ENCODE results near the gene PRKCD.
"Not testable (repeated sequence)": the region's sequence is repeated elsewhere in the genome, so short reads cannot be mapped to it uniquely, and the experiment has no call there.

The PRKCD gene

DNA sequence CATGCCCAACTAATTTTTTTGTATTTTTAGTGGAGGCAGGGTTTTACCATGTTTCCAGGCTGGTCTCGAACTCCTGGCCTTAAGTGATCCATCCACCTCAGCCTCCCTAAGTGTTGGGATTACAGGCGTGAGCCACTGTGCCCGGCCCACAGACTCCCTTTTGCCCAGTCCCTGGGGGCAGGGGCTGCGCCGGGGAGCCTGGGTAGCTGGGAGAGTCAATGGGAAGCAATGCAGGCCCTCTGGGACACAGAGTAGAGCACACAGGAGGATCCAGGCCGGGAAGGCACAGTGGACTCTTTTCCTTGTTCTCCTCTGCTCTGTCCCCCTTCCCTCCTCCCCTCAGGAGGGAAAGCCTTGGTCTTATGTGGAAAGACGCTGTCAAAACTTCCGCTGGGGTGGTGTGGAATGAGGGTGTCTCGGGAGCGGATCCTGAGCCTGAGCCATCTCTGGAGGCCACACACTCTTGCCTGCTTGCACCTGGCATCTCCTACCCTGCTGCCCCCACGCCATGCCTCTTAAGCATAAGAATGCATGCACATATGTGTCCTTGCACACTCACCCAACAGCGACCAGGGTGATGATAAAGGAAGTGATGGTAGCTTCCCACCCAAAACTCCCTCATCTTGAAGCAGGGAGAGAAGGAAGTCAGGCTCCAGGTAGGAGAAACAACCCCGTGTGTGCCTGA lies 11.9 kb upstream of the PRKCD start:
- Histone ChIP-seq H3K4me2 (ENCODE audit: low read length) (no peak overlapping the region), H3K4me3 (ENCODE audit: low read depth, low read length) (no peak overlapping the region), H3K79me1 (ENCODE audit: low read length) (no peaks in the 10 kb centered on the region), H4K8ac (ENCODE audit: low read depth, low read length) (no peak overlapping the region), H2BK12ac (ENCODE audit: low read length) (no peak overlapping the region), H3K18ac (ENCODE audit: low read length) (no peak overlapping the region), H3K23ac (ENCODE audit: low read length) (no peak overlapping the region), H3K4ac (ENCODE audit: low read depth, low read length) (no peak overlapping the region), H2BK5ac (ENCODE audit: low read depth, low read length, poor library complexity) (no peak overlapping the region), H2BK120ac (ENCODE audit: insufficient read depth, low read length, poor library complexity) (no peak overlapping the region), H3K27ac (ENCODE audit: low read depth, low read length) (no peak overlapping the region), H3K4me1 (ENCODE audit: control insufficient read depth in 1 of 2, insufficient read depth in 2 of 2, low read length in 2 of 2) (no peaks in the 10 kb centered on the region), H3K14ac (ENCODE audit: low read length) (no peak overlapping the region), H2AFZ (ENCODE audit: insufficient read depth, low read length, poor library complexity) (no peak overlapping the region), H4K12ac (ENCODE audit: low read depth, low read length) (no peak overlapping the region), H3K36me3 (ENCODE audit: control insufficient read depth in 1 of 2, insufficient read depth in 2 of 2, low read length in 2 of 2) (no peaks in the 10 kb centered on the region), H3K27me3 (ENCODE audit: insufficient read depth, low read length) (no peaks in the 10 kb centered on the region), H3K9ac (ENCODE audit: low read length) (no peak overlapping the region), H3K79me2 (ENCODE audit: control insufficient read depth, insufficient read depth, low read length, poor library complexity) (no peaks in the 10 kb centered on the region), H3K9me3 (ENCODE audit: insufficient read depth, low read depth, low read length) (peaks cover 1% of the 10 kb centered on the region), H4K91ac (ENCODE audit: low read depth, low read length) (no peak overlapping the region), H2AK5ac (ENCODE audit: low read length) (no peak overlapping the region)
- DNase-seq, result no peak
- no CpG with 5 or more reads among the region's 13 CpGs for WGBS (ENCODE audit: extremely low coverage, insufficient coverage, insufficient read length)

DNA sequence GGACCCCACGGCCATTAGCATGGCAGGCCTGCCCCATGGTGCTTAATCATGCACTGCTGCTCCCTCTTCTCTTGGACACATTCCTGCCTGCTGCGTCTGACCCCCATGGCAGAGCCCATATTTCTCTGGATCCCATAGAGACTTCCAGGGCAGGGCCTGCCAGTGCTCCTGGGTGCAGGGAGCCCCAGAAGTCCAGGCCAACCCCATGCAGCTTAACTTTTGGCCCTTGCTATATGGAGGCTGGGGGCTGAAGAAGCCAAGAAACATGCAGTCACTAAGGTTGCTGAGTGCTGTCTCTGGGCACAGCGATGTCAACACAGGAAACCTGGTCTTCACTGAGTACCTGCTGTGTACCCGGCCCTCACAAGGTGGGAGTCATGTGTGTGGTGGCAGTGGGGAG lies 11.3 kb upstream of the PRKCD start:
- Histone ChIP-seq H2BK12ac (ENCODE audit: low read length) (no peak overlapping the region), H2AK5ac (ENCODE audit: low read length) (no peak overlapping the region), H3K27ac (ENCODE audit: low read depth, low read length) (no peak overlapping the region), H3K36me3 (ENCODE audit: control insufficient read depth in 1 of 2, insufficient read depth in 2 of 2, low read length in 2 of 2) (no peaks in the 10 kb centered on the region), H3K9me3 (ENCODE audit: insufficient read depth, low read depth, low read length) (peaks cover 1% of the 10 kb centered on the region), H3K4me3 (ENCODE audit: low read depth, low read length) (no peak overlapping the region), H2AFZ (ENCODE audit: insufficient read depth, low read length, poor library complexity) (no peak overlapping the region), H3K27me3 (ENCODE audit: insufficient read depth, low read length) (no peaks in the 10 kb centered on the region), H3K23ac (ENCODE audit: low read length) (no peak overlapping the region), H4K91ac (ENCODE audit: low read depth, low read length) (no peak overlapping the region), H3K79me2 (ENCODE audit: control insufficient read depth, insufficient read depth, low read length, poor library complexity) (no peaks in the 10 kb centered on the region), H3K79me1 (ENCODE audit: low read length) (no peaks in the 10 kb centered on the region), H3K9ac (ENCODE audit: low read length) (no peak overlapping the region), H2BK5ac (ENCODE audit: low read depth, low read length, poor library complexity) (no peak overlapping the region), H3K18ac (ENCODE audit: low read length) (no peak overlapping the region), H3K14ac (ENCODE audit: low read length) (no peak overlapping the region), H4K12ac (ENCODE audit: low read depth, low read length) (no peak overlapping the region), H3K4me2 (ENCODE audit: low read length) (no peak overlapping the region), H4K8ac (ENCODE audit: low read depth, low read length) (no peak overlapping the region), H3K4me1 (ENCODE audit: control insufficient read depth in 1 of 2, insufficient read depth in 2 of 2, low read length in 2 of 2) (no peaks in the 10 kb centered on the region), H2BK120ac (ENCODE audit: insufficient read depth, low read length, poor library complexity) (no peak overlapping the region), H3K4ac (ENCODE audit: low read depth, low read length) (no peak overlapping the region)
- no CpG with 5 or more reads among the region's 4 CpGs for WGBS (ENCODE audit: extremely low coverage, insufficient coverage, insufficient read length)
- no peak for DNase-seq

DNA sequence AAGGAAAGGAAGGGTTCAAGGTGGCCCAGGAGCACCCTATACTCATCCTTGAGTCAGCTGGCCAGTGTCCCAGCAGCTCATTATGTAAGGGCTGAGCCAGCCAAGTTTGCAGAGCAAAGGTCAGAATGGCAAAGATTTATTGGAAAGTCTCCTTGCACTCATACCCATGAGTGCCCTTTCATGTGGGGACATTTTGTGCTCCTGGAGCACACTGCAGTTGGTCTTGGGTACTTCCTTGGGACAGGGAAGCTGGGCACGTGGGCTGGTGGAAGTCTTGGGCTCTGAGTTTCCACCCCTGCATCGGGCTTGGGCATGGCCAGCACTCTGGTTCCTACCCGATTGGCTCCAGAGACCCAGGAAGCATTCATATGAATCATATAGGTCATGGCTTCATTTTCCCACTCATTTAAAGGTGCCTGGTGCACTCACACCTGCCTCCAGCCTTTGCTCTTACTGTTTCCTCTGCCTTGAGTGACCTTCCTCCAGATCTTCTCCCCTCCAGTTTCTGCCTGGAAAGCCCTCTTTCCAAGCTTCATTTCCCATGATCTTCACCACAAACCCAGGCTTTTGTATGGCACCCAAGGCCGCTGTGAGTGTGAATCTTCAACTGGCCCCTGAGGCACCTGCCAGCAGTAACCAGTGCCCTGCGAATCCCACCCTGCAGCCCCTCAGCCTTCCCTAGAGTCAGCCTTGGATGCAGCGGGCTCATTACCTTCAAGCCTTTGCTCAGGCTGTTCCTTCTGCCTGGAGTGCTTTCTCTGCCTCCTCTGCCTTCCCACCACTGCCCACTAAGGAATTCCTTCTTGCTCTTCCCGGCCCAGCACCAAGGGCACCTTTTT lies 10.5 kb upstream of the PRKCD start:
- no peaks in the 10 kb centered on the region for H3K27me3 ChIP-seq (ENCODE audit: insufficient read depth, low read length)
- H2AK5ac ChIP-seq (ENCODE audit: low read length), result no peak overlapping the region
- H2BK12ac ChIP-seq (ENCODE audit: low read length), result no peak overlapping the region
- H3K9ac ChIP-seq (ENCODE audit: low read length), result no peak overlapping the region
- no peak overlapping the region for H3K23ac ChIP-seq (ENCODE audit: low read length)
- H3K18ac ChIP-seq (ENCODE audit: low read length), result no peak overlapping the region
- H4K12ac ChIP-seq (ENCODE audit: low read depth, low read length), result no peak overlapping the region
- no peak overlapping the region for H3K27ac ChIP-seq (ENCODE audit: low read depth, low read length)
- H4K91ac ChIP-seq (ENCODE audit: low read depth, low read length), result no peak overlapping the region
- H2BK120ac ChIP-seq (ENCODE audit: insufficient read depth, low read length, poor library complexity), result no peak overlapping the region
- no peaks in the 10 kb centered on the region for H3K36me3 ChIP-seq (ENCODE audit: control insufficient read depth in 1 of 2, insufficient read depth in 2 of 2, low read length in 2 of 2)
- no peak overlapping the region for H2AFZ ChIP-seq (ENCODE audit: insufficient read depth, low read length, poor library complexity)
- no peak for DNase-seq
- H3K79me2 ChIP-seq (ENCODE audit: control insufficient read depth, insufficient read depth, low read length, poor library complexity), result no peaks in the 10 kb centered on the region
- H3K14ac ChIP-seq (ENCODE audit: low read length), result no peak overlapping the region
- H4K8ac ChIP-seq (ENCODE audit: low read depth, low read length), result no peak overlapping the region
- WGBS (ENCODE audit: extremely low coverage, insufficient coverage, insufficient read length), result no CpG with 5 or more reads among the region's 7 CpGs
- H2BK5ac ChIP-seq (ENCODE audit: low read depth, low read length, poor library complexity), result no peak overlapping the region
- no peaks in the 10 kb centered on the region for H3K79me1 ChIP-seq (ENCODE audit: low read length)
- no peak overlapping the region for H3K4me2 ChIP-seq (ENCODE audit: low read length)
- no peak overlapping the region for H3K4ac ChIP-seq (ENCODE audit: low read depth, low read length)
- no peak overlapping the region for H3K4me3 ChIP-seq (ENCODE audit: low read depth, low read length)
- peaks cover 1% of the 10 kb centered on the region for H3K9me3 ChIP-seq (ENCODE audit: insufficient read depth, low read depth, low read length)
- no peaks in the 10 kb centered on the region for H3K4me1 ChIP-seq (ENCODE audit: control insufficient read depth in 1 of 2, insufficient read depth in 2 of 2, low read length in 2 of 2)

DNA sequence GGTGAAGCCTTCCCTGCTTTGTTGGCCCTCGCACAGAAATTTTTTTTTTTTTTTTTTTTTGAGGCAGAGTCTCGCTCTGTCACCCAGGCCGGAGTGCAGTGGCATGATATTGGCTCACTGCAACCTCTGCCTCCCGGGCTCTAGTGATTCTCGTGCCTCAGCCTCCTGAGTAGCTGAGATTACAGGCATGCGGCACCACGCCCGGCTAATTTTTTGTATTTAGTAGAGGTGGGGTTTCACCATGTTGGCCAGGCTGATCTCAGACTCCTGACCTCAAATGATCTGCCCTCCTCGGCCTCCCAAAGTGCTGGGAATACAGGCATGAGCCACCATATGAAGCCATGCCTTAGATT lies 9.9 kb upstream of the PRKCD start:
- not testable (repeated sequence) for H3K4me2 ChIP-seq (ENCODE audit: low read length); H3K27me3 ChIP-seq (ENCODE audit: insufficient read depth, low read length); H2BK12ac ChIP-seq (ENCODE audit: low read length); H3K27ac ChIP-seq (ENCODE audit: low read depth, low read length); H3K9me3 ChIP-seq (ENCODE audit: insufficient read depth, low read depth, low read length); H2BK120ac ChIP-seq (ENCODE audit: insufficient read depth, low read length, poor library complexity); H3K23ac ChIP-seq (ENCODE audit: low read length); H3K4ac ChIP-seq (ENCODE audit: low read depth, low read length); H3K79me1 ChIP-seq (ENCODE audit: low read length); H2AK5ac ChIP-seq (ENCODE audit: low read length); H3K79me2 ChIP-seq (ENCODE audit: control insufficient read depth, insufficient read depth, low read length, poor library complexity); H3K9ac ChIP-seq (ENCODE audit: low read length); H4K91ac ChIP-seq (ENCODE audit: low read depth, low read length); H3K4me3 ChIP-seq (ENCODE audit: low read depth, low read length); H3K14ac ChIP-seq (ENCODE audit: low read length); H2BK5ac ChIP-seq (ENCODE audit: low read depth, low read length, poor library complexity); H2AFZ ChIP-seq (ENCODE audit: insufficient read depth, low read length, poor library complexity); H3K4me1 ChIP-seq (ENCODE audit: control insufficient read depth in 1 of 2, insufficient read depth in 2 of 2, low read length in 2 of 2); DNase-seq; H3K36me3 ChIP-seq (ENCODE audit: control insufficient read depth in 1 of 2, insufficient read depth in 2 of 2, low read length in 2 of 2); H3K18ac ChIP-seq (ENCODE audit: low read length); H4K12ac ChIP-seq (ENCODE audit: low read depth, low read length); H4K8ac ChIP-seq (ENCODE audit: low read depth, low read length)
- WGBS (ENCODE audit: extremely low coverage, insufficient coverage, insufficient read length), result no CpG with 5 or more reads among the region's 9 CpGs

All from trophoblast cell (in vitro differentiated cells and primary cell).